ENCODE measurements around the gene LAMA1.

LAMA1 gene

DNA sequence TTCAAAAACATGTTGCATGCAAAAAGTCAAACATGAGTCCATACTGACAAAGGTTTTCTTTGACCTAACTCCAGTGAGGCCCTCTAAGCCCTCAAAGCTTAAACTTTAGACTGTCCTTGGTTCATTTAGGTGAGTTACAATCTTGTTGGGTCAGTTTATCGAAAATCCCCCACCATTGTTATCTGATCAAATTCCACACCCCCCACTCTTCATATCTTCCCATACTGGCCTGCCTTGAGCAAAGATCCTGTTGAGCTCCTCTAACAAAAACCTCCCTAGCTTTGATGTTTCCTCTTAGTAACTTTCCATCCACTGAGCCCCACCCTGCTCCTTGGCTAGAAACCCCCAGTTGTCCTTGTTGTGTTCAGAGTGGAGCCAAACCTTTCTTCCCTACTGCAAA, 194.4 kb downstream of the LAMA1 start:
- Histone ChIP-seq H3K4me3 (ENCODE audit: low read depth in 1 of 2, low read length in 2 of 2) (no peak overlapping the region), H3K4me1 (ENCODE audit: control insufficient read depth in 1 of 2, insufficient read depth in 2 of 2, low read length in 2 of 2) (no peaks in the 10 kb centered on the region), H3K27ac (ENCODE audit: low read depth, low read length) (no peak overlapping the region), H3K9ac (ENCODE audit: low read depth in 1 of 2, low read length in 2 of 2) (no peak overlapping the region), H3K9me3 (ENCODE audit: control insufficient read depth in 1 of 2, low read length in 2 of 2) (peaks cover 0 to 2% of the 10 kb centered on the region in 2 donors), H3K27me3 (ENCODE audit: control insufficient read depth in 1 of 2, insufficient read depth in 2 of 2, low read length in 2 of 2) (no peaks in the 10 kb centered on the region), H3K36me3 (ENCODE audit: control insufficient read depth in 1 of 2, insufficient read depth in 2 of 2, low read length in 2 of 2) (no peaks in the 10 kb centered on the region)

DNA sequence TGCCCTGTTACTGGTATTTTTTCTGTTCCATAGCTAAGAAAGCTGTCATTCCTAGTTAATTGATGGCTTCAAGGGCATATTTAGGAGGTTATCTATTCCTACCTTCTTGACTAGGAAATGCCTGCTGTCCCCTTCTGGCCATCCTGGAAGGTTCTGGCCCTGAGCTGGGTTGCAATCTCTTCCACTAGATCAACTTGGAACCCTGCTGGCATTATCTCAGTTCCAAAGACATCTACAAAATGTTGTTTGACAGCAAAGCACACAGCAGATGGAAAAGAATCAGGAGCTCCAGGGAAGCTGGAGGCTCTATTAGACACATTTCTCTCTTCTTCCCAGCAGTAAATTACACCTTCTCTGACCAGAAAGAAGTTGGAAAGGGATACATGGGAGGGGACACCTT, 196.0 kb downstream of the LAMA1 start:
- Histone ChIP-seq H3K27me3 (ENCODE audit: control insufficient read depth in 1 of 2, insufficient read depth in 2 of 2, low read length in 2 of 2) (no peaks in the 10 kb centered on the region), H3K36me3 (ENCODE audit: control insufficient read depth in 1 of 2, insufficient read depth in 2 of 2, low read length in 2 of 2) (no peaks in the 10 kb centered on the region), H3K4me1 (ENCODE audit: control insufficient read depth in 1 of 2, insufficient read depth in 2 of 2, low read length in 2 of 2) (no peaks in the 10 kb centered on the region), H3K27ac (ENCODE audit: low read depth, low read length) (no peak overlapping the region), H3K9ac (ENCODE audit: low read depth in 1 of 2, low read length in 2 of 2) (no peak overlapping the region), H3K9me3 (ENCODE audit: control insufficient read depth in 1 of 2, low read length in 2 of 2) (peaks cover 0 to 2% of the 10 kb centered on the region in 2 donors), H3K4me3 (ENCODE audit: low read depth in 1 of 2, low read length in 2 of 2) (no peak overlapping the region)

DNA sequence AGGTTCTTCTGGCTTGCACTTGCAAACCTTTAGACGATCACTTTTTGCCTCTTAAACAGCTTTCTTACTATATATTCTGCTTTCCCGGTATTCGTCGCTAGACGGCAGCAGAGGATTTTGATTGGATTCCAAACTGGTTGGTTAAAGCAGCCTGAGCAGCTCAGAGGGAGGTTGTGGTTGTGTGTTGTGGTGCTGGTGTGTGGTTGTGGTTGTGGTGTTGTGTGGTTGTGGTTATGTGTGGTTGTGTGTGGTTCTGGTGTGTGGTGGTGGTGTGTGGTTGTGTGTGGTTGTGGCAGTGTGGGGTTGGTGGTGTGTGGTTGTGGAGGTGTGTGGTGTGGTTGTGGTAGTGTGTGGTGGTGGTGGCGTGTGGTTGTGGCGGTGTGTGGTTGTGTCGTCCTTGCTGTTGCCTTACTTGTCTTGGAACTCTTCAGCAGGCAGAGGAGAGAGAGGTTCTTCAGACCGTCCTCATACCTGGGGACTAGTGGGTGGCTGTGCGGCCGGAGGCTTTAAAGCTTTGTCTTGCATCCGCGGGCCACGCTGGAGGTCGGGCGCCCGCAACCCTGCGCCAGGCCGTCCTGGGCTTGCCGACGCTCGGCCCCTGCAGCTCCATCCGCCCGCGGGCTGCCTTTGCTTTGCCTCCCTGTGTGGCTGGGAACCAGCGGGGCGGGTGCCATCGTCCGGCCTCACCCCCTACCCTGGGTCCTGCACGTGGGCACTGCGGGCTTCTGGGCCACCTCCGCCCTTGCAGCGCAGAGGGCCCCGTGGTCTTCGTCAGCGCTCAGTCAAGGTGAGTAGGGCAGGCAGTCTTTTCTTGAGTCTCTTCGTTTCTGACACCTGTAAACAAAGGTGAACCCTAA, 197.3 kb downstream of the LAMA1 start:
- H3K4me3 ChIP-seq (ENCODE audit: low read depth in 1 of 2, low read length in 2 of 2): no peak overlapping the region

DNA sequence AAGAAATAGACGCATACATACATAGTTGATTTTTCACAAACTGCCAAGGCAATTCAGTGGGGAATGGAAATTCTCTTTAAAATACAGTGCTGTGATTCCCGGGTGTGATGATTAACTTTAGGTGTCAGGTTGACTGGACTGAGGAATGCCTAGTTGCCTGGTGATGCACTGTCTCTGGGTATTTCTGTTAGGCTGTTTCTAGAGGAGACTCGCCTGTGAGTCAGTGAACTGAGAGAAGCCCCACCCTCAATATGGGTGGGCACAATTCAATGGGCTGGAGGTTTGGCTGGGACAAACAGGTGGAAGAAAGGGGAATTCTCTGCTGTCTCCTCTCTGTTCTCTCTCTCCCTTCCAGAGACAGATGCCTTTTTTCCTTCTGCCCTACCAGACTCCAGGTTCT, 200.5 kb downstream of the LAMA1 start:
- Histone ChIP-seq H3K36me3 (ENCODE audit: control insufficient read depth in 1 of 2, insufficient read depth in 2 of 2, low read length in 2 of 2) (no peaks in the 10 kb centered on the region), H3K27ac (ENCODE audit: low read depth, low read length) (no peak overlapping the region), H3K9ac (ENCODE audit: low read depth in 1 of 2, low read length in 2 of 2) (no peak overlapping the region), H3K4me1 (ENCODE audit: control insufficient read depth in 1 of 2, insufficient read depth in 2 of 2, low read length in 2 of 2) (no peaks in the 10 kb centered on the region), H3K9me3 (ENCODE audit: control insufficient read depth in 1 of 2, low read length in 2 of 2) (no peaks in the 10 kb centered on the region), H3K27me3 (ENCODE audit: control insufficient read depth in 1 of 2, insufficient read depth in 2 of 2, low read length in 2 of 2) (no peaks in the 10 kb centered on the region), H3K4me3 (ENCODE audit: low read depth in 1 of 2, low read length in 2 of 2) (no peak overlapping the region)

More for the DNA sequence above, 197.3 kb downstream of the LAMA1 start:
- no peaks in the 10 kb centered on the region for H3K36me3 ChIP-seq (ENCODE audit: control insufficient read depth in 1 of 2, insufficient read depth in 2 of 2, low read length in 2 of 2)
- no peaks in the 10 kb centered on the region for H3K4me1 ChIP-seq (ENCODE audit: control insufficient read depth in 1 of 2, insufficient read depth in 2 of 2, low read length in 2 of 2)
- peaks cover 0 to 2% of the 10 kb centered on the region in 2 donors for H3K9me3 ChIP-seq (ENCODE audit: control insufficient read depth in 1 of 2, low read length in 2 of 2)
- no peaks in the 10 kb centered on the region for H3K27me3 ChIP-seq (ENCODE audit: control insufficient read depth in 1 of 2, insufficient read depth in 2 of 2, low read length in 2 of 2)
- no peak overlapping the region for H3K27ac ChIP-seq (ENCODE audit: low read depth, low read length)
- H3K9ac ChIP-seq (ENCODE audit: low read depth in 1 of 2, low read length in 2 of 2): no peak overlapping the region

DNA sequence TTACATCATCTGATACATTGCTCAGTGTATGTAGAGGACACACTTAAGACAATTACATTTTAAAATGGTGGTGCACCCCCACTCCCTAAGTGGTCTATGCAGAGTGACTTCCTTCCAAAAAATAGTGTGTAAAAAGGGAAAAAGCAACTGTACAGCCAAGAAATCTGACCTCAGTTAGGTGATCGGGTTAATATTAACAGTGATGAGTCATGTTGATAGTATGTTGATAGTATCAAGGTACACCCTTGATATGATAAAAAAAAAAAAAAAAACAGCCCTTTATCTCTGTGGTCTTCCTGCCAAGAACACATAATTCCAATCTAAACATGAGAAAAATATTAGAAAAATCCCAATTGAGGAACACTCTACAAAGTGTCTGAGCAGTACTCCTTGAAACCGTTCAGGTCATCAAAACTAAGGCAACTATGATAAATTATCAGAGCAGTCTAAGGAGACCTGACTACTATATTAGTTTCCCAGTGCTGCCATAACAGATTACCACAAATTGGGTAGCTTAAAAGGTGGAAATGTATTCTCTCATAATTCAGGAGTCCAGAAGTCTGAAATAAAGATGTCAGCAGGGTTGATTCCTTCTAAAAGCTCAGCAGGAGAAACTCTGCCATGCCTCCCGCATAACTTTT, 216.2 kb downstream of the LAMA1 start:
- H3K36me3 ChIP-seq (ENCODE audit: control insufficient read depth in 1 of 2, insufficient read depth in 2 of 2, low read length in 2 of 2): peaks cover 0 to 6% of the 10 kb centered on the region in 2 donors
- H3K27me3 ChIP-seq (ENCODE audit: control insufficient read depth in 1 of 2, insufficient read depth in 2 of 2, low read length in 2 of 2): no peaks in the 10 kb centered on the region
- no peak overlapping the region for H3K9ac ChIP-seq (ENCODE audit: low read depth in 1 of 2, low read length in 2 of 2)

DNA sequence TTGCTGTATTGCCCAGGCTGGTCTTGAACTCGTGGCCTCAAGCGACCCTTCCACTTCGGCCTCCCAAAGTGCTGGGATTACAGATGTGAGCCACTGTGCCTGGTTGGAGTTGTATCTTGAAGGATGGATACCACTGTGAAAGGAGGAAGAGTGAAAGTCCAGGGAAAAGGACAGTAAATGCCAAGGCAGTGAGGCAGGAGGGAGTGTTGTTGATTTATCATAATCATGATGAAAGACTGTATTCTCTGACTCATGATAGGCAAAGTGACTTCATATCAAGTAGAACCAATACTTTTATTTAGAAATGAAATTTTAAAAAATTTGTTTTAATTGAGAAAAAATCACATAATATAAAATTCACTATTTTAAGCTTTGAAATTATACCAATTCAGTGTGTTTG, 225.8 kb downstream of the LAMA1 start:
- no peaks in the 10 kb centered on the region for H3K9me3 ChIP-seq (ENCODE audit: control insufficient read depth in 1 of 2, low read length in 2 of 2)
- no peak overlapping the region for H3K4me3 ChIP-seq (ENCODE audit: low read depth in 1 of 2, low read length in 2 of 2)
- no peak overlapping the region for H3K27ac ChIP-seq (ENCODE audit: low read depth, low read length)
- H3K36me3 ChIP-seq (ENCODE audit: control insufficient read depth in 1 of 2, insufficient read depth in 2 of 2, low read length in 2 of 2): peaks cover 0 to 4% of the 10 kb centered on the region in 2 donors
- no peaks in the 10 kb centered on the region for H3K27me3 ChIP-seq (ENCODE audit: control insufficient read depth in 1 of 2, insufficient read depth in 2 of 2, low read length in 2 of 2)
- H3K9ac ChIP-seq (ENCODE audit: low read depth in 1 of 2, low read length in 2 of 2): no peak overlapping the region
- H3K4me1 ChIP-seq (ENCODE audit: control insufficient read depth in 1 of 2, insufficient read depth in 2 of 2, low read length in 2 of 2): no peaks in the 10 kb centered on the region

More for the DNA sequence above, 216.2 kb downstream of the LAMA1 start:
- H3K4me1 ChIP-seq (ENCODE audit: control insufficient read depth in 1 of 2, insufficient read depth in 2 of 2, low read length in 2 of 2): peaks cover 0 to 5% of the 10 kb centered on the region in 2 donors
- no peak overlapping the region for H3K4me3 ChIP-seq (ENCODE audit: low read depth in 1 of 2, low read length in 2 of 2)
- H3K27ac ChIP-seq (ENCODE audit: low read depth, low read length): no peak overlapping the region
- H3K9me3 ChIP-seq (ENCODE audit: control insufficient read depth in 1 of 2, low read length in 2 of 2): peaks cover 3 to 4% of the 10 kb centered on the region in 2 donors
